HTERT RPE-1 (cell line): Measurements from ENCODE around the gene TGM2.

ENCODE experiments used
- in situ Hi-C: fragments of 300-500 bp; cut with MboI; formaldehyde crosslinking; loops from 4 replicates; pipeline ENCODE4 v1.14.3; 2020; ENCODE audit warnings: low sequenced_read_pairs

TGM2 gene

GRCh38 chr20:38178065-38178491 lies 13.0 kb upstream of the TGM2 start:
- in situ Hi-C loops: no loop called here

GRCh38 chr20:38177201-38177600 lies 12.1 kb upstream of the TGM2 start:
- in situ Hi-C loops: no loop called here

- in situ Hi-C loops: no loop called here
These were observed 10.5 kb upstream of the TGM2 start for GRCh38 chr20:38175304-38176180.

- in situ Hi-C loops: no loop called here
These were observed 8.4 kb upstream of the TGM2 start for GRCh38 chr20:38173237-38174156.

GRCh38 chr20:38172408-38172807 lies 7.3 kb upstream of the TGM2 start:
- in situ Hi-C loops: no loop called here

GRCh38 chr20:38171675-38172043 lies 6.6 kb upstream of the TGM2 start:
- in situ Hi-C loops: no loop called here

- in situ Hi-C loops: no loop called here
These were observed 6.0 kb upstream of the TGM2 start for GRCh38 chr20:38170826-38171674.

GRCh38 chr20:38170219-38170825 lies 5.3 kb upstream of the TGM2 start:
- in situ Hi-C loops: no loop called here

GRCh38 chr20:38169636-38170193 lies 4.6 kb upstream of the TGM2 start:
- in situ Hi-C loops: no loop called here

- in situ Hi-C loops: no loop called here
These were observed 3.9 kb upstream of the TGM2 start for GRCh38 chr20:38168791-38169589.

GRCh38 chr20:38167851-38168760 lies 3.0 kb upstream of the TGM2 start:
- in situ Hi-C loops: no loop called here

- in situ Hi-C loops: no loop called here
These were observed 2.3 kb upstream of the TGM2 start for GRCh38 chr20:38167328-38167850.

- in situ Hi-C loops: no loop called here
These were observed 1.7 kb upstream of the TGM2 start for GRCh38 chr20:38166703-38167233.

GRCh38 chr20:38165966-38166702 lies 1.1 kb upstream of the TGM2 start:
- in situ Hi-C loops: no loop called here

GRCh38 chr20:38164624-38165088 lies 414 bp downstream of the TGM2 start:
- in situ Hi-C loops: no loop called here

GRCh38 chr20:38164069-38164468 lies 1.0 kb downstream of the TGM2 start:
- in situ Hi-C loops: no loop called here
